Skin epidermis (tissue), 12 donors: ENCODE data around the gene RCN1.
"Not testable (repeated sequence)": the region's sequence is repeated elsewhere in the genome, so short reads cannot be mapped to it uniquely, and the experiment has no call there.

Experiments used
- H3K27ac ChIP-seq, 21 experiments: fragments of 200-600 bp; sonication (generic) in 11 of 21; one replicate each; pipeline ENCODE4 v1.5.0; 2020; ENCODE audit warnings: mild to moderate bottlenecking in 3 of 21, inconsistent platforms in 2 of 21, moderate library complexity in 2 of 21
- H3K4me3 ChIP-seq, 7 experiments: fragments of 200-600 bp; sonication (generic) in 2 of 7; one replicate each; pipeline ENCODE4 v1.5.0; 2020; ENCODE audit warnings: inconsistent platforms in 2 of 7, mild to moderate bottlenecking in 2 of 7, moderate library complexity in 1 of 7

RCN1 gene

DNA sequence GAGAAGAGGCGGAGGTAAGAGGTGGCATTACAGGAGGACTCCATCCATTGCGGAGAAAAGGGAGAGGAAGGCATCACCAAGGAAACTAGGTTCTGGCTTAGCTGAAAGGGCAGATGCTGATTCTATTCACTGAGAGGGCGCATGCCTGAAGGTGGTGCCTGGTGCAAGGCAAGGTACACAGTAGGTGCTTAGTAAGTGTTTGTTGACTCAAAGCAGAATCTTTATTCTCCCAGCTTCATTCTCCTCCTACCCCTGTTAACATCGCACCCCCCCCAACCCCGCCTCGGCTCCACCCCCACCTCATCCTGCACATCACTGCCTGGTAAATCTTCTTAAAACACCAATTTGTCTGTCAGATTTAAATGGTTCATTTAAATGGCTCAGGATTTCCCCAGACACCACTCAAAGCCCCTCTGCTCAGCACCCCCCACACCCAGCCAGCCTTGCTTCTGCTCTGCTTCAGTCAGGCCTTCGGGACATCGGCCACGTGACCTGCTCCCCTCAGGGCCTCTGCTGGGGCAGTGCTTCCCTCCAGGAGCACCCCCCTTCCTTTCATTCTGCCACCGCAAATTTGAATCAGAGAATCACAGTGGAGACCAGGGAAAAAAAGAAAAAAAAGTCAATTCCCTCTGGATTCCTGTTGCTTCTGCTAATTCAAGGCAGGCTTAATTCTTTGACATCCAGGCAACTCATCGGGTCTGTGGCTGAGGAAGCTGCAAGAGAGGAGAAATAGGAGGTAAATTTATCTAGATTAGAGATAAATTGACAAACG, 17.8 kb upstream of the RCN1 start:
- Histone ChIP-seq H3K4me3 (no peak overlapping the region), H3K27ac (no peak overlapping the region)

DNA sequence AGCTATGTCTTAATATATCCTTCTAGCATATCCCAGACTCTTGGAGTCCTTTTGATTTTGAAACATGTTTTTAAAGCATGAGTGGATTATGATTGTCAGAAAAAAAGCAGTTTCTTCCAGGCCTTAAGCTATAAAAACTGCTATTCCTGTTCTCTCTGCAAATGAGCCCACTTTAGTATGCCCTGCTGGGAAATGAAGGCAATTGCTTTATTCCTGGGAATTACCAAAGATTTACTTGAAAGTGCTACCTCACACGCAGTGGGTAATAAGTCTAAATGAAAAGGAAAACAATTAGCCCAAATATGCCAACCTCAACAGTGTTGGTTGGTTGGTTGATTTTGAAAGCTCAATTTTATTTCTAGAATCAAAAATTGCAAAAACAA, 17.2 kb upstream of the RCN1 start:
- H3K4me3 ChIP-seq = no peak overlapping the region
- H3K27ac ChIP-seq = no peak overlapping the region

DNA sequence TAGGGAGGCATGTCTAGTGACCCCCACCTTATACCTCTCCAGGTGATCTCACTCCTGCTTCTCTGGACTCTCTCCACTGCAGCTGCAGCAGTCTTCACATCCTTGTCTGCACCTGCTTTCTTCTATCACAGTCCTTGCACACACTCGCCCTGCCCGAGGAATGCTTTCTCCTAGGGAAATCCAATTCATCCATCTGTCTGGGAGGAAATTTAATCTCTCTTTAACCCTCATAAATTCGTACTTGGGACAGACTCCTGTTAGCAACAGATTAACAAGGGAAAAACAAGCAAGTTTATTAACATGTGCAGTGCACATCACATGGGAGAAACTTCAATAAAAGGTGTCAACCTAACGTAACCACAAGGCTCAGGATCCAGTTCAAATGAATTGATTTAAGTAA, 11.3 kb upstream of the RCN1 start:
- Histone ChIP-seq H3K4me3 (no peak overlapping the region), H3K27ac (no peak overlapping the region)

DNA sequence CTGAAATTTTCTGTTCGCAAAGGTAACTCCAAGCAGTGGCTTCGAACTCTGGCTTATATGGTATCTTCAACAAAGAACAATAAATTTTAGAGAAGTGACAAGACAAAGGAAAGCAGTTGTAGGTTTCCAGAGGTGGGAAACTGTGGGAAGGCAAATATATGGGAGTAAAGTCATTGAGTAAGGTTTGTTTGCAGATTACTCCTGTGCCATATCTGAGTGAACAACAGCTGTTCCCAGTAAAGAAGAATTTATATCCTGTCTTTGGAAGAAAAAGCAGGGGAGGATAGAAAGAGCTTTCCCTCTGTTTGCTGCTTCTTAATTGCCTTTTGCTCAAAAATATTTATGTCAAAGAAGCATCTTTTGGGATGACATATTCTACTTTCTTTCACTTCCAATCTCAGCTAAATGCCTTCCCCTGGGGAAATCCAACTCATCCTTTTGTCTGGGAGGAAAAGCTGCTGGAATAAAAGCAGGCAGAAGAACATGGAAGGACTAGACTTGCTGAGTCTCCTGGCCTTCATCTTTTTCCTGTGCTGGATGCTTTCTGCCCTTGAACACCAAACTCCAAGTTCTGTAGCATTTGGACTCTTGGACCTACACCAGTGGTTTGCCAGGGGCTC, 10.4 kb upstream of the RCN1 start:
- Histone ChIP-seq H3K27ac (no peak overlapping the region), H3K4me3 (no peak overlapping the region)

DNA sequence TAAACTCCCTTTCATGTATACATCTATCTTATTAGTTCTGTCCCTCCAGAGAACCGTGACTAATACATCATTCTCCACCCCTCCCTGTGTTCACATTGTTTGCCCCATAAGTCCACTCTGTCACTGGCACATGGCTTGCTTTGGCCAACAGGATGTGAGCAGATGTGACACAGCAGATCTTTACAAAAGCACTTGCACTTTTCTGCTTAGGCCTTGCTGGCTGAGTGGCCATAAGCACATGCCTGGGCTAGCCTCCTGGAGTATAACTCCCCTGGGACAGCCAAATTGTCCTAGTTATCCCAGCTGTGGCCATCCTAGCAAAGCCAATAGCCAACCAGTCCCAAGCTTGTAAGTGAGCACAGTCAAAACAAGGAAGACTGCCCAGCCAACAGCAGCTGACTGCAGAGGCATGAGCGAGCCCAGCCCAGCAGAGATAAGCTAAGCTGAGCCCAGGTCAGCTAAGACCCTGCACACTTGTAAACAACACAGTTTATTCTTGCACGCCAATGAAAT, 9.7 kb upstream of the RCN1 start:
- no peak overlapping the region for H3K4me3 ChIP-seq

DNA sequence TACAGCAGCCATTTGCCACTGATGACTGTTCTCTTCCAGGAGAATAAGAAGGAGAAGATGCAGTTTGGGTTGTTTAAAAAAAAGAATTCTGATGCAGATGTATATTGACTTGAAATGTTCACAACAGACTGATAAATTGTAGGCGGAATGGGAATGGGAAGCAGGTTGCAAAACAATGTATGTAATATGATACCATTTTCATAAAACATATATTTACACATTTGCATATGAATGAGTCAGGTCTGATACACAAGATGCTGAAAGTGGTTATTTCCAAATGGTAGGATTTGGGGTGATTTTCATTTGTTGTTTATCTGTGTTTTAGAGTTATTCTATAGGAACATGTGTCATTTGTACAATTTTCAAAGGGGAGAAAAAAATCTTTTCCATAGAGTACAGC, 9.0 kb upstream of the RCN1 start:
- H3K4me3 ChIP-seq = no peak overlapping the region
- no peak overlapping the region for H3K27ac ChIP-seq

More for the DNA sequence above, 9.7 kb upstream of the RCN1 start:
- no peak overlapping the region for H3K27ac ChIP-seq

DNA sequence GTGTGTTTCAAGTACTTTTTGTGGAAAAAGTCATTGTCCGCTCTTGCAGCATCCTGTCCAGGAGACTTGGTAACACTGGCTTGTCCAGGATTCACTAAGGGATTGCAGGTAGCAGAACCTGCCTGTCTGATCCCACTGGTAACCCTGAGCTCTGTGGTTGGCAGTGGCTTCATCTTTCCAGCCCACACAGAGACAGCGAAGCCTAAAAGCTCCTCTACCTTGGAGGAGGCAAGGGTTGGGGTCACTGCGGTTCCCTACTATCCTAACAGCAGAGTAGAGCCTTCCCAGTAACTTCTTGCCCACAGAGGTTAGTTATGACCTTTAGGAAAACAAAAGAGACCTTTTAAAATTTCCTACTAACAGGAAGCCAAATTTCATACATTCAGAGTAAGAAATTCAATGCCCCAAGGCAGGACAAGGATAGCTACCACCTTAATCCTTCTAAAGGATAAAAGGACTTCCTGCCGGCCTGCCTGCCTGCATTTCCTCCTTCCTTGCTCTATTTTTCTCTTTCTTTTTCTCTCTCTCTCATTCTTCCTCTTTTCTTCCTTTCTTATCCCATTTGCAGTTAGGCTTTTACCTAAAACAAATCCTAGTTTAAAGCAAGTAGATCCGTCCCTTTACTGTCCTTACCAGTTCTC, 8.4 kb upstream of the RCN1 start:
- Histone ChIP-seq H3K27ac (no peak overlapping the region), H3K4me3 (no peak overlapping the region)

DNA sequence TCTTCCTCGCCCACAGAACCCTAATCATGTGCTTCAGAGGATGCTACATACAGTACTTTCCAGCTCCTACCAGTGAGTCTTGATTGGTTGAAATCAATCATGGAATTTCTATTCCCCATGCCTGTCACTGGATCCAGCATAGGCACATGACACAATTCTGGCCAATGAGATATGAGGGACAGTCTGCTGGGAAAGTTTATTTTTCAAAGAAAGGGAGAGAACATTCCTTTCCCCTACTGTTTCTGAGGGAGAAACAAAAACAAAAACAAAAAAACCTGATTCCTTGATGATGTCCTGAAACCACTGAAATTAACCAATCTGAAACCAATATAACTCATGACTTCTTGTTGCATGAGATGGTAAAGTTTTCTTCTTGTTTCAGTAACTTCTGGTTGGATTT, 3.3 kb upstream of the RCN1 start:
- Histone ChIP-seq H3K27ac (peak overlapping the region in 2 of 21 experiments; percentile 59 to 73), H3K4me3 (no peak overlapping the region)

DNA sequence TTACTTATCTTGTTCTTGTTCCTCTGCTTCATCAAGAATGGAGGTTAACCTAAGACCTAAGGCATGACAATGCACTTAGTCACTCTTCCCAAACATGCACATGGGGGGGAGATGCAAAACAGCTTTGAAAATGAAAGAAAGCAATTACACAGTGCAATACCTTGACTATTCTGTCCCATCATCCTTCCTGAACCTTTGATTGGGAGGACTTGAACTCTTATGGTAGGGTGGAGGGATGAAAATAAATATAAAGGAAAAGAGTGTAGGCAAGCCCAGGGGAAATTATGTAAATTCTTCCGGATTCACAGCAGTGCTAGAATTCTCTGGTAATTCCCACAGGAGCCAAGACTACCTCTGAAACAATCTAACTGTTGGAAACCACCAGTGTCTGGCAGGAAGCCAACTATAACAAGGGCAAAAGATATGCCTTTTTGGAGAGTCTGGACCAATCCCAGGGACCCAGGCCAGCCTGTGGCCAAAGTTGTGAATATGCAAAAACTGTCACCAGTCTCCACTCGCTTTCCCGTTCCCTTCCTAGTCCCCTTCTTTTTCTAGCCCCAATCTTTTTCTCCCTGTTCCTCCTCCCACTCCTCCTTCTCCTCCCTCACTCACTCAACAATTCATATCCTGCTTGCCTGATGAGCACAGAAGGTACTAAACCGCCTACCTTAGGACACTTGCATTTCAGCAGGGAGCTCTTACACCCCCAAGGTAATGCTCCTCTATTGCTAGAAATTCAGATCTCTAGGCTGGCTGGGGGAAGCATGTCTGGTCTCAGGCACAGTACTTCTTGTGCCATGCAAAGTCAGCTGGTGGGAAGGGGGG, 2.5 kb upstream of the RCN1 start:
- Histone ChIP-seq H3K4me3 (no peak overlapping the region), H3K27ac (peak overlapping the region in 5 of 21 experiments; percentile 22 to 73 (median 59))

DNA sequence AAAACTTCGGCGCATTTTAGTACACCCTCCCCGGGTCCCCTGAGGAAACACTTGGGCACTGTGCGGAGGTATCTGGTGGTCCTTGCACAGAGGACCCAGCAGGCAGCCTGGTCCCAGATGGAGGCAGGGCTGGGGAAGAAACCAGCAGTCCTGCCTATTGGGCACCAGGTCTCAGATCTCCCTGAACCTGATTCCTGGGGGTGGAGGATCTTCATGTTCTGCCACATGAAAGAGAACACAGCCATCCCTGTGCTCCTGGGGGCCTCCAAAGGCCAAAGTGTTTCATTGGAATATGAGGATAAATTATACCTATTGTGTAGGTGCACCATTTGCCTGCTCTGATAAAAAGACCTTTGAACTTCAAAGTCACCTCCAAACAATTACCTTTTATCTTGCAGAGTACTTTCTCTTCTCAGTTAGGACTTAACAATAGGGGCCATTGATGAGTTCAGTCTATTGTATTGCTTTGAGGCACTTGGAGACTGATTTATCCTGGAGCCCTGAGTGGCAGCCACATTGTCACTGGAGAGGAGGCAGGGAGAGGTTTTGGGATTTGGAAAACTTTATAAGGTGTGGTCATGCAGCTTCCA, 1.8 kb downstream of the RCN1 start:
- H3K4me3 ChIP-seq = peak overlapping the region in 5 of 7 experiments; percentile 69 to 95 (median 81)
- peak overlapping the region in 2 of 21 experiments; percentile 87 to 96 for H3K27ac ChIP-seq

DNA sequence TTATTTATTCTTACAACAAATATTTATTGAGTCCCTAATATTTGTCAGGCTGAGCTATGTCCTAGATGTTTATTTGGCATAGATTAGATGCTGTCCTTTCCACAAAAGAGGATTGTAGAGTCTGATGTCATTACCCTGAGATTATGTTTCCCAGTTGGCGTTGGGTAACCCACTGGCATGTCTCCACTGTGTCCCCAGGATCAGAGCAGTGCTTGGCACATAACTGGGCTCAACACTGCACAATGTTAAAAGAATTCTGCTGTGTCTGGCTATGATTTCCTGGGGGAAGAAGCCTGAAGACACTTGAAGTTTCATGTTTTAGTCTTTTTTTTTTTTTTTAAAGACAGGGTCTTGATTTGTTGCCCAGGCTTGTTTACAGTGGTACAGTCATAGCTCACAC, 4.0 kb downstream of the RCN1 start:
- Histone ChIP-seq H3K27ac (no peak overlapping the region), H3K4me3 (no peak overlapping the region)

DNA sequence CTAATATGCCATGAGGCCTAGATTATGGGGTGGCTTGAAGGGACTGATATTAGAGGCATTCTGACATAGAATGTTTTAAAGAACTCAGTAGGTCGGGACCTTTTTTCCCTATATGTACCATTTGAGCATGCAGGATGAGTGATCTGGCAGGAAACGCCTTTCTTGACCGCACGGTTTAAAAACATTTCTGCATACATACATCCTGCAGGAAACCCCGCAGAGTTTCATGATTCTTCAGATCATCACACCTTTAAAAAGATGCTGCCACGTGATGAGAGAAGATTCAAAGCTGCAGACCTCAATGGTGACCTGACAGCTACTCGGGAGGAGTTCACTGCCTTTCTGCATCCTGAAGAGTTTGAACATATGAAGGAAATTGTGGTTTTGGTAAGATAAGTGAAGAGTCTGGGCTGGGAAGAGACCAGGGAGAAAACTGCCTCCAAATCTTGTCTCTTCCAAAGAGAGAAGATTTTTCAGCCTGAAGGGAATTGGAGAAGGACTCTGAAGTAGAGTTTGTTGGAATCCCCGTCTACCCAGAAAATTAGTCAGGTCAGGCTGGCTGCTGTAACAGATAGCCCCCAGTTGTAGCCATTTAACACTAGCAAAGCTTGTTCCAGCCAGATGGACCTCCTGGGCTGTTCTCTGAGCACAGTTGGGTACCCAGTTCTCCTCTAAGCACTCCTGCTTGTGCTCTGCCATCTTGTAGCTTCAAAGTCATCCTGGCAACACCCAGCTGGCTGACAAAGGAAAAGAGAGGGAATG, 7.4 kb downstream of the RCN1 start:
- Histone ChIP-seq H3K27ac (no peak overlapping the region), H3K4me3 (no peak overlapping the region)

DNA sequence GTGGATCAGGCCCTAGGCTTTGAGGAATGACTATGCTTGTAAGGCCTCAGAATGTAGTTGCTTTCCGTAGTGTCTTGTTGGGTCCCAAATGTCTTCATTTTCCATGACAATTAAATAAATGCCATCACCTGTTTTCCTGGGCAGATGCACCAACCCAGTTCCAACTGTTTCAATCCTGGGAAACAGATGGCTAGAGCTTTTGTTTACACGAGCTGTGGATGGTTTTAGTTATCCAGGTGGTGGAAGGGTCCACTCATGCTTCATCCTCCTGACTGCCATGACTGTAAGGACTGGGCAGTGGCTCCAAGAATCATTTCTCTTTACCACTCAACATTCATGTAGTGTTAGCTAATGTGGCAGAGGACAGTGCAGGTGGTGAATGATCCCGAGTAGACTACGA, 8.6 kb downstream of the RCN1 start:
- Histone ChIP-seq H3K4me3 (no peak overlapping the region), H3K27ac (no peak overlapping the region)

DNA sequence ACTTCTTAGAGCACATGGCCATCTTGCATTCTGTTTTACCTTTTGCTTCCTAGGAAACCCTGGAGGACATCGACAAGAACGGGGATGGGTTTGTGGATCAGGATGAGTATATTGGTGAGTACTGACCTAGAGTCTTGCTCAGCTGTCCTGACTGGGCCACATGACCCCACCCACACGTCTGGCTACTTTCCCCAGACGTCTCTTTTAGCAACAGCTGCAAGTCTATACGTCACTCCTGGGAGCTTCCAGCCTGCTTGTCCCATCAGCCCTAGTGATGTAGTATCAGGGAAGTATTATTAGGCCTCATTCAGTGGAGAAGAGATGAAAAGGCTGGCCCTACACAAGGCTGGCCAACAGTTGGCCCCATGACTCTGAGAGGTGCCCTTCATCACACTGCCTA, 9.6 kb downstream of the RCN1 start:
- no peak overlapping the region for H3K27ac ChIP-seq
- H3K4me3 ChIP-seq = no peak overlapping the region

DNA sequence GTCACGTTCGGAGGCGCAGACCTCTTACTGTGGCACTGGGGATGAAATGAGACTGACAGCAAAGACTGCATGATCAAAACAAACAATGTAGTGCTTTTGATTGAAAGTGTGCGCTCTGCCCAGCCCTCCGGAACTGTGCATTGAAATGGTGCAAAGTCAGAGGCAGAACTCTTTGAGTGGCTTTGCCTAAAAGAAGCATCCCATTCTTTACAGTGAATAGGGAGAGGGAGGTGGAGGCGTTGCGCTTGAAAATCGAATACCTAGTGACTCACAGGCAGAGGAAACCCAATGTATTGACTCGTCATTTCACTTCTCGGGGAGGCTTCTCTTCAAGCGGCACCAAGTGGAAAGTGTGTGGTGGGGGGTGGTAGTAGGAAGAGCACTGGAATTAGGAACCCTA, 10.9 kb downstream of the RCN1 start:
- H3K27ac ChIP-seq = no peak overlapping the region

DNA sequence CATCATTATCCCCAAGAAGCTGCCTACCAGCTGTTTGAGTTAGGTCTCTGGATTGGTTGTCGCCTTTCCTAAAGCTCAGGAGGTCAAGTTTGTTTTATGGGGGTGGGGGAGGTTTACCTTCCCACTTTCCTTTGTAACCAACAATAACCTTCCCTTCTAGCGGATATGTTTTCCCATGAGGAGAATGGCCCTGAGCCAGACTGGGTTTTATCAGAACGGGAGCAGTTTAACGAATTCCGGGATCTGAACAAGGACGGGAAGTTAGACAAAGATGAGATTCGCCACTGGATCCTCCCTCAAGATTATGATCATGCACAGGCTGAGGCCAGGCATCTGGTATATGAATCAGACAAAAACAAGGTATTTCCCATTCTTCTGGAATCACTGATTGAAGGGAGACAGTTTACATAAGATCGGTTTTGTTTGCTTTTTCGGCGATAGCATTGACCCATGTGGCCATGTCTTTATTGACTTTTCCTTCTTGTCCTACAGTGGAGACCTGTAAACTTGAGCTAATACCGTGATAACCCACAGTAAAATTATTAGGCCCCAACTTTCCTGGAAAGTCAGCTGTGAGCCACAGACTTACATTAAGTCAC, 12.3 kb downstream of the RCN1 start:
- H3K4me3 ChIP-seq = not testable (repeated sequence)
- peak overlapping the region in 1 of 21 experiments; percentile 9 for H3K27ac ChIP-seq

More for the DNA sequence above, 10.9 kb downstream of the RCN1 start:
- H3K4me3 ChIP-seq = no peak overlapping the region

DNA sequence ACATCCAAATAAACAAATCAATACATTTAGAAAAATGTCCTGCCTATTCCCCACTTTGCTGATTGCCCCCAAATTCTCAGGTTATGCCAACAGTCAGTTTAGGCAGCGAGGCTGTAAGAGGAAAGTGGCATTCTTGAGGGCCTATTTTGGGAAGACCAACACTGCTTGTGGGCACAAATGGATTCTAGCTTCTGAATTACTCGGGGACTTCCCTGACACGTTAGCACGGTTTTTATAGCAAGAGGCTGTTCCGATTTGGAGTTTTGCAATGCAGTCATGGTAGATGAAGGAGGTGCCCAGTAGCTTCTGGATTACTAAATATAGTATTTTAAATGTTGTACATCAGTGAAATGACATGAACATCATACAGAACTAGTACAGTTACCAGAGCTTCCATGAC, 13.1 kb downstream of the RCN1 start:
- Histone ChIP-seq H3K27ac (peak overlapping the region in 1 of 21 experiments; percentile 9), H3K4me3 (no peak overlapping the region)

DNA sequence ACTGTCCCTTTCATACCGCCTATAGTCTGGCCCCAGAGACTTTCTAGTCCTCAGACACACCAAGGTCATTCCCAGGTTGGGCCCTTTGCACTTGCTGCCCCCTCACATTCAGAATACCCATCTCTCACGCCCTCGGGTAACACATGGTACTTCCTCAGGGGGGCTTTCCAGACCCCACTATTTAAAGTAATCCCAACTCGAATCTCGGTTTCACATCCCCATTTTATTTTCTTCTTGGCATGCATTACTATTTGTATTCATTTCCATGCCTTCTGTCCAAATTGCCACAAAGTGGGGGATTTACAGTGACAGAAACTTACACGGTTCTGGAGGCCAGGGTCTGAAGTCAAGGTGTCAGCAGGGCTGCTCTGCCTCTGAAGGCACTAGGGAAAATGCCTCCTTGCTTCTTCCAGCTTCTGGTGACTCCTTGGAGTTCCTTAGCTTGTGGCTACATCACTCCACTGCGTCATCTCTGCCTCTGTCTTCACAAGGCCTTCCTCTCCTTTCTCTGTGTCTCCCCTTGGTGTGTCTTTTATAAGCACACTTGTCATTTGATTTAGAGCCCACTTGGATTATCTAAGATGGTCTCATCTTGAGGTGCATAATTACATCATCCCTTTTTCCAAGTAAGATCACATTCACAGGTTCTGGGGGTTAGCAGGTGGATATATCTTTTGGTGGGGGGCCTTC, 15.1 kb downstream of the RCN1 start:
- Histone ChIP-seq H3K4me3 (no peak overlapping the region), H3K27ac (no peak overlapping the region)
